Thymus (tissue), 11 donors: ENCODE results near the gene ZIC4. TPM values are rescaled to one million over a fixed set of nuclear protein-coding genes. Genes with fewer than 3 reads are reported as not detected.

ENCODE experiments used
- DNase-seq, 9 donors: peaks; one replicate each; pipeline ENCODE4 v3.0.0-alpha.2; 2013; ENCODE audit warnings: low spot score in 9 of 9, low read depth in 6 of 9, missing footprints in 1 of 9
- H3K27ac ChIP-seq, 2 donors: one replicate each; pipeline ENCODE4 v1.5.1; 2013; ENCODE audit warnings: control low read depth in 1 of 2, low read depth in 1 of 2, low read length in 1 of 2, mild to moderate bottlenecking in 1 of 2, moderate library complexity in 1 of 2
- H3K27me3 ChIP-seq, 2 donors: one replicate each; pipeline ENCODE4 v1.5.1; 2013; ENCODE audit warnings: low read length in 1 of 2; ENCODE audit not compliant: control insufficient read depth in 2 of 2, insufficient read depth in 1 of 2
- H3K36me3 ChIP-seq, 2 donors: one replicate each; pipeline ENCODE4 v1.5.1; 2013; ENCODE audit warnings: low read length in 1 of 2, mild to moderate bottlenecking in 1 of 2, moderate library complexity in 1 of 2; ENCODE audit not compliant: control insufficient read depth in 2 of 2, insufficient read depth in 2 of 2
- H3K4me1 ChIP-seq, 2 donors: one replicate each; pipeline ENCODE4 v1.5.1; 2013; ENCODE audit warnings: low read length in 2 of 2; ENCODE audit not compliant: control insufficient read depth in 2 of 2, insufficient read depth in 2 of 2
- H3K4me3 ChIP-seq, 2 donors: one replicate each; pipeline ENCODE4 v1.5.1; 2013; ENCODE audit warnings: low read length in 2 of 2, control low read depth in 1 of 2, mild to moderate bottlenecking in 1 of 2
- H3K9me3 ChIP-seq, 2 donors: one replicate each; pipeline ENCODE4 v1.5.1; 2013; ENCODE audit warnings: low read length in 1 of 2, mild to moderate bottlenecking in 1 of 2; ENCODE audit not compliant: control insufficient read depth in 2 of 2, insufficient read depth in 1 of 2
- WGBS: extraction: QIAGEN DNeasy Blood & Tissue Kit; methylation state at CpG from one replicate; pipeline ENCODE4 v1.1.7; 2013; 5-methylcytosine and 5-hydroxymethylcytosine counted together
- polyA plus RNA-seq: library from polyadenylated mRNA; stranded (reverse); fragments of 200-250 nt; gene quantifications from one replicate; pipeline ENCODE4 v1.2.3, GENCODE V29; 2013
- total RNA-seq: library from RNA; stranded (reverse); fragments of 120-200 nt; gene quantifications from one replicate; pipeline ENCODE4 v1.2.4, GENCODE V29; 2013
- donor health status: healthy.

The ZIC4 gene
- total and polyA plus RNA-seq, 2 donors: not detected

DNA sequence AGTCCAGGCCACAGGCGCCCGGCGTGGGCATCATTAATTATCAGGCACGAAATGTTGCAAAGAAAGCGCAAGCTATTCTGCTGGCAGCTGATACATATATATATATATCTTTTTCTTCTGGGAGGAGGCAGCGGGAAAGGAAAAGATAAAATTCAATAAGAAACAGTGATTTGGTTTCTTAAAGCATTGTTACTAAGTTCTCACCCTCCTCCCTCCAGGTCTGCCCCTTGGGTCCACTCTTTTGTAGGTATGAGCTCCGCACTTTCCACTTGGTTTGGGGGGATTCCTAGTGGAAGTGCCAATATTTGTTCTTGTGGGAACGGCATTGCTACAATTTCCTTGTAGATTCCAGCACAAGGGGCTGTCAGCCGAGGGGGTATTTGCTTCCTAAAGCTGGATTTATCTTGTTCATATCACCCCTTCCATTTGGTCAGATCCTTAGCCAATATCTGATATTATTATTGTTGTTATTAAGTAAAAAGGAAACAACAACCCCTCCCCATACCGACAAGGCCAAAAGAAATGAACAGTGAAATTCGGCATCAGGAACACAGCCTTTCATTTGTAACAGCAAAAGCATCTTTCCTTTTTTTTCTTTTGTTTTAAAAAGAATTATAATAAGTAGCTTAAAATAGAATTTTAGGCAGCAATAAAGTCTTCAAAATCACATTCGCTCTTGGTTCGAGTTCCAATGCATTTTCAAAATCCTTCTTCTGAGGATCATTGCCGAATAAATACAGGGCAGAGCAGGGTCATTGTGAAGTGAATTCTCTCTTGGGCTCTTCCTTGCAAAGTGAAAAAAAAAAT is 18.4 kb upstream of the ZIC4 start:
- peaks cover 47 to 68% of the 10 kb centered on the region in 2 donors for H3K27me3 ChIP-seq
- WGBS: 9% methylated on average over 14 of the region's 14 CpGs
- no peak for DNase-seq

DNA sequence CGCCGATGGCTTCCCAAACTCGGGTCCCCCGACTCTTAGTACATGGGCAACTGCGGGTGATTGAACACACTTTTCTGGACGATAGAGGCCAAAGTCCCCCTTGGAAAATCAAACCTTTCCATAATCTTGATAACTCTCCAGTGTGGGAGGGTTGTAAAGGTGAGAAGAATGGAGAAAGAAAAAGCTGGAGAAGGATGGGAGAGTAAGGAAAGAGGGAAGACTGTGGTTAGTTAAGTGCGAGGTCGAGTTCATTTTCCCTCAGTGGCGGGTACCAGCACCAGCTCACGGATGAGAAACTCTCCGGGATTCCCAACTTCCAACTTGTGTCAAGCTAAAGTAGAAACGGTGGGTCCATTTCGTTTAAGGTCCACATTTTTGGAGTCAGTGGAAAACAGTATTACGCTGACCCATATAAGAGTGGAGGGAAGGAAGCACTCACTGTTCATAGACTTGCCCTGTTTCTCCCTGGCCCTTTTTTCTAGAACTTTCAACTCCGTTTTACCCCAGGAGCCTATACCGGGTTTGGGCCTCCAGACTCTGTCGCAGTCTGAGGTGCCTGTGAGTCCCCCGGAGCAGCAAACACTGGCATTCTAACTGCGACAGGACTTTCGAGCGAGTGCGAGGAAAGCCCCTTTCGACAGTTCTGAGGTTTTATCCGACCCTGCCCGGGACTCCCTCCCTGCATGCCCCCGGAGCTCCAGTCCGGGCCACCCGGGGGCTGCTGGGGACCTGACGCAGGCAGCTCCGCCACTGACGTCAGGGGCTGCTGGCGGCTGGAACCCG is 17.6 kb upstream of the ZIC4 start:
- Histone ChIP-seq H3K4me3 (no peak overlapping the region), H3K27ac (no peak overlapping the region), H3K4me1 (peaks cover 0 to 6% of the 10 kb centered on the region in 2 donors), H3K36me3 (no peaks in the 10 kb centered on the region), H3K27me3 (peaks cover 55 to 76% of the 10 kb centered on the region in 2 donors), H3K9me3 (peaks cover 3 to 19% of the 10 kb centered on the region in 2 donors)
- WGBS: 7% methylated on average over 33 of the region's 33 CpGs
- DNase-seq: no peak

More for the DNA sequence above, 18.4 kb upstream of the ZIC4 start:
- Histone ChIP-seq H3K36me3 (no peaks in the 10 kb centered on the region), H3K4me3 (no peak overlapping the region), H3K9me3 (peaks cover 2 to 17% of the 10 kb centered on the region in 2 donors), H3K4me1 (no peaks in the 10 kb centered on the region), H3K27ac (no peak overlapping the region)

DNA sequence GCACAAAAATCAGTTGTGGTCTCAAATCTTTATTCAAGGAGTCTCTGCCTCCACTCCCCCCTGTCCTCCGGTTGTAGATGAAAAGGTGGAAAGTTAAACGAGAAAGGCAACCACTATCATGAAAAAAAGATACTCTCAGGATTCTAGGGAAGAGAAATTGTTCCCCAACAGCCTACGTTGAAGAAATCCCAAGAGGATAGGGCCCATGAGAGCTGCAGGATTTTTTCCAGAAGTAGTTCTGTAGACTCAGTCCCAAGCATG is 17.1 kb upstream of the ZIC4 start:
- Histone ChIP-seq H3K27ac (no peak overlapping the region), H3K4me1 (peaks cover 0 to 7% of the 10 kb centered on the region in 2 donors), H3K9me3 (peaks cover 3 to 21% of the 10 kb centered on the region in 2 donors), H3K4me3 (no peak overlapping the region), H3K27me3 (peaks cover 60 to 81% of the 10 kb centered on the region in 2 donors), H3K36me3 (no peaks in the 10 kb centered on the region)
- 5% methylated on average over 3 of the region's 3 CpGs for WGBS
- DNase-seq: no peak

DNA sequence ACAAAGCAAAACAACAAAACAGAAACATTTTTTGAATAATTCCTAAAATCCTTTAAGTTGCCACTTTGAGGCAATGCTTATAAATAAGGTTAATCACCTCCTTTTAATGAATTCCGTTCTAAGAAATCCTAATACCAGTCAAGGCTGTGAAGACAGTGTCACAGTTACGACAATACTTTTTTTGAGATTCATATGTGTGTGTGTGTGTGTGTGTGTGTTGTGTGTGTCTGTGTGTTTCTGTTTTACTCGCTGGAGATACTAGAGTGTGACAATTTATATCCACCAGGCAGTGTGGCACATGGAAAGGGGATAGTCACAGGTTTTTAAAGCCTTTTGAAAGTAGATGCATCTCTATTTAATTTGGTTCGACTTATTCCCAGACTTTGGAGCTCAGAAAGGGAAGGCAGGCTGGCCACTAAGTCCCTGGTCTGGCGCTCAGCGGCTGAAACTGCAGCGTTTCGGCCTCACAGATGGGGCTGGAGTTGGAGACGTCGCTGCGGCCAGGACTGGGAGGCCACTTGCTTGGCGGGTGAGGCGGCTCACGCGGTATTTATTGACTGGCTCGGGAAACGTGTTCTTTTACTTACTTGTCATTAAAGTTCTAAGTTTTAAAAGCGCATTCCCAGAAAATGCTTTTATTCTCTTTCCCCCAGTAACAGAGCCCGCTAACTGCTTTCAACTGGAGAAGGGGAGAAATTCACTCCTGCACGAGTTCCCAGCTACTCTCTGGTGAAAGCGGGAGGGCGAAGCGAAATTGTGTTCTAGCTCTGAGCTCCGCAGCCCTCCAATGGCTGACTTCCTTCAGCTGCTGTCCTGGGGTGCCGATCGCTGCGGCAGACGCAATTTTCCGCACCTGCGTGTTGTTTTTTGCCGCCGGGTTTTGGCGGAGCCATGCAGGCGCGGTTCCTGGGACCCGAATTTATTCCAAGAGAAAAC is 16.5 kb upstream of the ZIC4 start:
- peaks cover 3 to 21% of the 10 kb centered on the region in 2 donors for H3K9me3 ChIP-seq
- peaks cover 64 to 86% of the 10 kb centered on the region in 2 donors for H3K27me3 ChIP-seq
- no peak for DNase-seq
- no peak overlapping the region for H3K27ac ChIP-seq
- H3K4me3 ChIP-seq: no peak overlapping the region
- no peaks in the 10 kb centered on the region for H3K36me3 ChIP-seq
- WGBS: 7% methylated on average over 36 of the region's 36 CpGs
- H3K4me1 ChIP-seq: peaks cover 0 to 7% of the 10 kb centered on the region in 2 donors

DNA sequence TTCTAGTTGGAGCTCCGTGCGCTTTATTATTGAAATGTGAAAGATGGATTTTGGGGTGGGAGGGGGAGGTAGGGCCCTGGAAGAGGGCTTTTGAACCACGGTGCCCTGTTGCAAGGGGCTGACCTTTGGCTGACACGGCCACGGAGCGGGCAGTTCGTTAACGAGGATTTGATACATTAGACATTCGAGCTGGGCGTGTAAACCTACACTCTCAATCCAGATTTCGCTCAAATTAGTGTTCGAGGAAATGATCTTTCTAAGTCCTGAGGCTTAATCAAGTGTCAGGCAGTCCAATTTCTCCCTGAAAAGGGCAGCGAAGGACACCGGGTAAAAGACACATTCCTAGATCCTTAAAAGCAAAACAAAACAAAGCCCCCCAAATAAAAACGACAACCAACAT is 15.9 kb upstream of the ZIC4 start:
- no peaks in the 10 kb centered on the region for H3K36me3 ChIP-seq
- H3K4me3 ChIP-seq: no peak overlapping the region
- peaks cover 3 to 21% of the 10 kb centered on the region in 2 donors for H3K9me3 ChIP-seq
- H3K4me1 ChIP-seq: peaks cover 0 to 7% of the 10 kb centered on the region in 2 donors
- H3K27ac ChIP-seq: no peak overlapping the region
- 11% methylated on average over 15 of the region's 15 CpGs for WGBS
- no peak for DNase-seq
- H3K27me3 ChIP-seq: peaks cover 64 to 89% of the 10 kb centered on the region in 2 donors

DNA sequence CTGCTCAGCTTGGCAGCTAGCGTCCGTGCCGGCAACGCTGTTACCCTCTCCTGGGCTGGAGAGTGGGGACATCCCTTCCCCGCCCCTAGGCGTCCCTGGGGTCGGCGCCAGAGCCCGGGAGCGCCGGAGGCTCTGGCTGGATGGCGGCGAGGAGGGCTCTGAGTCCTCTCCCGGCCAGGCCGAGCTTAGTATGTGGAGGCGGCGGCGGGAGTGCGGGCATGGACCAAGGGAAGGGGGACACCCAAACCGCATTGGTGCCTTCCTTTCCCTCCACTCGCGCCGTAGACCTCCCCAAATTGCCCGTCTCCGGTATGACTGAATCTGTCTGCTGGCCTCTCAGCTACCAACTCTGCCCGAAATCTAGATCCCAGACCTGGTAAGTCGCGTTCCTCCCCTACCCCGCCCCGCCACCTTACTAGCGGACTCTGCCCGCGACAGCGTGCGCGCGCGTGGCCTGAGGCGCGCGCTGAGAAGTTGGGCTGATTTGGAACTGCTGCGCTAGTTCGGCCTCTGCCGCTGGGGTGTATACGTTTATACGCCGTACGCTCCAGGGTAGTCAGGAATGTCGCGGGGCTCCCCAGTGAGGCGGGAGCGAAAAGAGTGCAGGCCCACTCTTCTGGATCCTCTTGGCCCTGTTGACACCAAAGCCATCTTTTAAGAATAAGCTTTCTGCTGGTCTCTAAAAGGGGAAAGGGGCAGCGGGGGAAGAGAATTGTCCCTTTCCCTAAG is 15.0 kb upstream of the ZIC4 start:
- H3K9me3 ChIP-seq: peaks cover 3 to 21% of the 10 kb centered on the region in 2 donors
- no peak for DNase-seq
- no peak overlapping the region for H3K4me3 ChIP-seq
- peaks cover 64 to 94% of the 10 kb centered on the region in 2 donors for H3K27me3 ChIP-seq
- H3K36me3 ChIP-seq: no peaks in the 10 kb centered on the region
- peaks cover 0 to 7% of the 10 kb centered on the region in 2 donors for H3K4me1 ChIP-seq
- no peak overlapping the region for H3K27ac ChIP-seq
- 10% methylated on average over 53 of the region's 53 CpGs for WGBS

DNA sequence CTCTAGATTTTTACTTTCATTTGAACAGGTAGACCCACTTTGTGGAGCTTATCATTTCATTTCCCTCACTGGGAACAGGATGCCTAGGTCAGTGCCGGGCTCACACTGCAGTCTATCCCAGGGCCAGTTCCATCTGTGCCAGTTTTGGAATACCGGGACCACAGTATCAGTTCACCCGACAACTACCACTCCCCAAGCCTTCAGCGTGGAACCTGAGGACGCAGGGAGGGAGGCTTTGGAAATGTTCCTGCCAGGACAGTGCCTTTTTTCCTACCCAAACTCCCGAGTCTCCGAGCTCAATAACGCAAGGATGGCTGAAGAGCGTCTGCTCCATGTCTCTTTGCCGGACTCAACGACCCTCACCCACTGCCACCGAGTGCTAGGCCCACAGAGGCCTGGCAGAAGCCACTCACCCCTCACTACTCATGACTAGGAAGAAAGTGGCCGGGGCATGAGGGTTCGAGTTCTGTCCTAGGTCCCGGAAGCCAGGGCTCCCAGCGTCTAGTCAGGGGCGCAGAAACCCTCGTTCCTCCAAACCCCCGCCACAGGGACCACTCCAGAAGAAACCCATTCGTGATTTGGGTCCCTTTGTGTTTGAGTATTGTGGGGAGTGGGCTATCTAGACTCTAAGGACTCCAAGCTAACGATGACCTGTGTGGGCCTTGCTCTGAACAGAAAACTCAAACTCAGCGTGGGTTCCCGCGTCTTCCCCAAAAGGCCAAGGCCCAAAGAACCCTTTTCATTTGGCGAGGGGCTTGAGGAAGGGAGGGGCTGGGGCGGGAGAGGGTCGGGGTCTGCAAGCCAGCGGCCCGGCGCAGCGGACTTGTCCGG is 14.2 kb upstream of the ZIC4 start:
- WGBS: 8% methylated on average over 32 of the region's 32 CpGs
- no peak overlapping the region for H3K27ac ChIP-seq
- no peak for DNase-seq
- H3K36me3 ChIP-seq: no peaks in the 10 kb centered on the region
- no peak overlapping the region for H3K4me3 ChIP-seq
- H3K4me1 ChIP-seq: peaks cover 0 to 7% of the 10 kb centered on the region in 2 donors
- peaks cover 64 to 96% of the 10 kb centered on the region in 2 donors for H3K27me3 ChIP-seq
- H3K9me3 ChIP-seq: peaks cover 3 to 21% of the 10 kb centered on the region in 2 donors

DNA sequence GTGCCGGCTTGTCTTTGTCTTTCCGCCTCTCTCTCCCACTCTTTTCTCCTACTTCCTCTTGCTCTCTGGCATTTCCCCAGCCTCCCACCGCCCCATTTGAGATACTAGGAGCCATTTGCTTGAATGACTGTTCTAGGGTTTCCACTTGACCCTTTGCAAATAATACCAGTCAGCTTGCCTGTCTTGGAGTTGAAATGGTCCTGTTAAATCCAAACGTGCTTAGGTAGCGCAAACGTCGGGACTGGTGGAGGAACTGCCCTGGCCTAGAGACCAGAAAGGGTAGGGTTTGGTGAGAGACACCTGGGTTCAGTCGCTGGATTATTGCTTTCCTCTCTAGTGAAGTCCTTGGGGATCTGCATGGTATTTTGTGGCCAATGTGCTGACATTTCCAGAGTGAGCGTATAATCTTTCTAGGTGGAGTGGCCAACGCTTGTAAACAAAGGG is 13.5 kb upstream of the ZIC4 start:
- peaks cover 61 to 96% of the 10 kb centered on the region in 2 donors for H3K27me3 ChIP-seq
- WGBS: 17% methylated on average over 10 of the region's 10 CpGs
- H3K9me3 ChIP-seq: peaks cover 3 to 21% of the 10 kb centered on the region in 2 donors
- H3K4me1 ChIP-seq: peaks cover 0 to 7% of the 10 kb centered on the region in 2 donors
- no peaks in the 10 kb centered on the region for H3K36me3 ChIP-seq
- no peak overlapping the region for H3K4me3 ChIP-seq
- DNase-seq: no peak
- H3K27ac ChIP-seq: no peak overlapping the region
